Kidney (tissue), 14 donors: ENCODE measurements around the gene RSPH1. TPM values are rescaled to one million over a fixed set of nuclear protein-coding genes. Genes with fewer than 3 reads are reported as not detected.

Source experiments
- DNase-seq, 5 donors: peaks; one replicate each; pipeline ENCODE4 v3.0.0-alpha.2; 2013 to 2020
- FAIRE-seq: peaks from 2 replicates; lab custom pipeline; 2012; peaks lifted over from hg19 to GRCh38; lab: Jason Lieb, UNC
- H3K27ac ChIP-seq, 2 donors: one replicate each; pipeline ENCODE4 v1.7.0; 2013; ENCODE audit warnings: low read depth in 2 of 2, low read length in 2 of 2, inconsistent platforms in 1 of 2
- H3K27me3 ChIP-seq: one replicate; pipeline ENCODE4 v1.7.1; 2013; ENCODE audit warnings: low read length, inconsistent platforms; ENCODE audit not compliant: control insufficient read depth, insufficient read depth
- H3K36me3 ChIP-seq, 3 donors: one replicate each; pipeline versions ENCODE4 v1.7.0 to v1.7.1; 2013; ENCODE audit warnings: low read length in 3 of 3, control low read depth in 1 of 3, inconsistent platforms in 1 of 3; ENCODE audit not compliant: insufficient read depth in 3 of 3, control insufficient read depth in 2 of 3
- H3K4me1 ChIP-seq, 3 donors: one replicate each; pipeline versions ENCODE4 v1.7.0 to v1.7.1; 2013; ENCODE audit warnings: low read length in 3 of 3, inconsistent platforms in 1 of 3, low read depth in 1 of 3; ENCODE audit not compliant: control insufficient read depth in 2 of 3, insufficient read depth in 2 of 3
- H3K4me3 ChIP-seq, 3 donors: one replicate each; pipeline versions ENCODE4 v1.7.0 to v1.8.1; 2013; ENCODE audit warnings: low read length in 3 of 3, control low read depth in 1 of 3, inconsistent platforms in 1 of 3
- H3K9ac ChIP-seq, 3 donors: one replicate each; pipeline versions ENCODE4 v1.7.0 to v1.7.1; 2013; ENCODE audit warnings: low read length in 3 of 3, control low read depth in 1 of 3, inconsistent platforms in 1 of 3
- H3K9me3 ChIP-seq, 3 donors: one replicate each; pipeline versions ENCODE4 v1.7.0 to v1.7.1; 2013; ENCODE audit warnings: low read length in 3 of 3, control low read depth in 1 of 3, inconsistent platforms in 1 of 3; ENCODE audit not compliant: control insufficient read depth in 2 of 3, insufficient read depth in 1 of 3
- CTCF ChIP-seq: IDR thresholded peaks from 3 replicates; pipeline ENCODE4 v1.5.1; 2012; ENCODE audit warnings: mild to moderate bottlenecking, moderate library complexity, borderline replicate concordance; ENCODE audit not compliant: insufficient read depth; ENCODE audit errors: extremely low read depth
- intact Hi-C: fragments of 100-400 bp; cut with DNase I; formaldehyde crosslinking; loops from one replicate; pipeline ENCODE4 v1.11.1; 2022
- polyA plus RNA-seq: library from polyadenylated mRNA; stranded (reverse); fragments of 350-450 nt; fragmentation: Illumina TruSeq; extraction: RNeasy Lipid Tissue Mini Kit (QIAGEN cat#74804); gene quantifications from one replicate; pipeline ENCODE4 v1.2.3, GENCODE V29; 2014; ENCODE audit warnings: low read depth, low replicate concordance; ENCODE audit not compliant: insufficient read depth
- total RNA-seq: library from RNA; stranded (reverse); fragmentation: NEBNext Ultra II Directional; extraction: Animal tissue kit (Norgen Biotek cat#: 25700); gene quantifications from one replicate; pipeline ENCODE4 v1.2.1, GENCODE V29; 2021
- donor health status: control.
- donor health status: control.
- donor health status: control.
- donor health status: control.
- donor health status: control.
- donor health status: DM: yes; HTN: yes; CAD: no.
- donor health status: Normal renal cell carcinoma (clear cell type).

RSPH1 gene
- total and polyA plus RNA-seq, 2 donors from 2014 or later: 12.0 to 13.0 TPM

- Histone ChIP-seq H3K9me3 (no peaks in the 10 kb centered on the region), H3K27ac (peak overlapping the region in 1 of 2 donors; percentile 61), H3K4me1 (peaks cover 0 to 17% (median 15%) of the 10 kb centered on the region in 3 donors), H3K27me3 (no peaks in the 10 kb centered on the region), H3K4me3 (no peak overlapping the region), H3K9ac (peak overlapping the region in 2 of 3 donors; percentile 18 to 38), H3K36me3 (peaks cover 0 to 5% (median 0%) of the 10 kb centered on the region in 3 donors)
- no peak for TF ChIP-seq CTCF
- no peak for DNase-seq
- intact Hi-C loops: no loop called here
- FAIRE-seq: no peak
Observed at GRCh38 chr21:42523941-42524340, 27.9 kb upstream of the RSPH1 start.

- no peak for TF ChIP-seq CTCF
- peaks cover 0 to 17% (median 14%) of the 10 kb centered on the region in 3 donors for H3K4me1 ChIP-seq
Observed at GRCh38 chr21:42523211-42523610, 27.2 kb upstream of the RSPH1 start.

GRCh38 chr21:42522771-42523170 lies 26.7 kb upstream of the RSPH1 start:
- DNase-seq (peak in 1 of 5 donors; percentile 18), FAIRE-seq (no peak)
- no peak for TF ChIP-seq CTCF
- H3K36me3 ChIP-seq: peaks cover 0 to 5% (median 0%) of the 10 kb centered on the region in 3 donors
- intact Hi-C loops: no loop called here
- H3K27me3 ChIP-seq: no peaks in the 10 kb centered on the region
- peaks cover 0 to 14% (median 11%) of the 10 kb centered on the region in 3 donors for H3K4me1 ChIP-seq
- no peaks in the 10 kb centered on the region for H3K9me3 ChIP-seq
- no peak overlapping the region for H3K9ac ChIP-seq
- H3K4me3 ChIP-seq: no peak overlapping the region
- H3K27ac ChIP-seq: no peak overlapping the region

More at GRCh38 chr21:42523211-42523610, 27.2 kb upstream of the RSPH1 start:
- no peak overlapping the region for H3K4me3 ChIP-seq
- no peak overlapping the region for H3K27ac ChIP-seq
- FAIRE-seq (no peak), DNase-seq (no peak)
- H3K27me3 ChIP-seq: no peaks in the 10 kb centered on the region
- H3K36me3 ChIP-seq: peaks cover 0 to 5% (median 0%) of the 10 kb centered on the region in 3 donors
- H3K9me3 ChIP-seq: no peaks in the 10 kb centered on the region
- intact Hi-C loops: no loop called here
- no peak overlapping the region for H3K9ac ChIP-seq

- no peak overlapping the region for H3K9ac ChIP-seq
- peaks cover 0 to 14% (median 11%) of the 10 kb centered on the region in 3 donors for H3K4me1 ChIP-seq
- H3K27me3 ChIP-seq: no peaks in the 10 kb centered on the region
- no peak overlapping the region for H3K27ac ChIP-seq
- no peak for FAIRE-seq
- H3K9me3 ChIP-seq: no peaks in the 10 kb centered on the region
- intact Hi-C loops: no loop called here
- no peak overlapping the region for H3K4me3 ChIP-seq
- DNase-seq: peak in 1 of 5 donors; percentile 13
- TF ChIP-seq CTCF: no peak
- peaks cover 0 to 5% (median 0%) of the 10 kb centered on the region in 3 donors for H3K36me3 ChIP-seq
Observed at GRCh38 chr21:42522271-42522670, 26.2 kb upstream of the RSPH1 start.
